HL-60 (cell line): ENCODE measurements around the gene PRR12.

ENCODE experiments used
- DNase-seq, 2 experiments: peaks; one replicate each; pipeline ENCODE4 v3.0.0-alpha.2; 2010 to 2020; ENCODE audit warnings: low read depth in 1 of 2, low spot score in 1 of 2
- H3K27ac ChIP-seq: fragments of 250-450 bp; sonication (Bioruptor Pico); replicated peaks from 2 replicates; pipeline ENCODE4 v1.5.1; 2020; ENCODE audit warnings: mild to moderate bottlenecking, moderate library complexity
- H3K27me3 ChIP-seq: fragments of 250-450 bp; sonication (Bioruptor Pico); 2 replicates; pipeline ENCODE4 v1.5.1; 2021; ENCODE audit warnings: mild to moderate bottlenecking, moderate library complexity; ENCODE audit not compliant: insufficient read depth, poor library complexity, severe bottlenecking
- H3K4me3 ChIP-seq: replicated peaks from 2 replicates; pipeline ENCODE4 v1.5.1; 2011; ENCODE audit warnings: mild to moderate bottlenecking, control low read depth, low read length; ENCODE audit not compliant: insufficient read depth
- CTCF ChIP-seq: IDR thresholded peaks from one replicate; pipeline ENCODE4 v1.5.1; 2011; ENCODE audit warnings: low read length, control low read depth, inconsistent platforms; ENCODE audit not compliant: insufficient read depth
- GABPA ChIP-seq: IDR thresholded peaks from 2 replicates; pipeline ENCODE4 v1.6.1; 2012; ENCODE audit warnings: low read depth
- POLR2AphosphoS5 ChIP-seq: IDR thresholded peaks from 2 replicates; pipeline ENCODE4 v1.6.1; 2012; ENCODE audit warnings: low read depth
- REST ChIP-seq: IDR thresholded peaks from 2 replicates; pipeline ENCODE4 v1.6.1; 2012; ENCODE audit warnings: low read depth; ENCODE audit not compliant: insufficient replicate concordance
- SPI1 ChIP-seq: IDR thresholded peaks from 2 replicates; pipeline ENCODE4 v1.6.1; 2012; ENCODE audit warnings: low read depth, mild to moderate bottlenecking, borderline replicate concordance

PRR12 gene

GRCh38 chr19:49558591-49558990 is 32.4 kb upstream of the PRR12 start:
- H3K4me3 ChIP-seq, result no peak overlapping the region
- H3K27me3 ChIP-seq, result no peaks in the 10 kb centered on the region
- TF ChIP-seq REST, result no peak
- DNase-seq, result no peak
- H3K27ac ChIP-seq, result no peak overlapping the region

- no peaks in the 10 kb centered on the region for H3K27me3 ChIP-seq
- H3K27ac ChIP-seq, result no peak overlapping the region
- TF ChIP-seq POLR2AphosphoS5 (no peak), GABPA (no peak), SPI1 (no peak), REST (no peak), CTCF (no peak)
- no peak for DNase-seq
- no peak overlapping the region for H3K4me3 ChIP-seq
These were observed 31.5 kb upstream of the PRR12 start for GRCh38 chr19:49559443-49559842.

DNA sequence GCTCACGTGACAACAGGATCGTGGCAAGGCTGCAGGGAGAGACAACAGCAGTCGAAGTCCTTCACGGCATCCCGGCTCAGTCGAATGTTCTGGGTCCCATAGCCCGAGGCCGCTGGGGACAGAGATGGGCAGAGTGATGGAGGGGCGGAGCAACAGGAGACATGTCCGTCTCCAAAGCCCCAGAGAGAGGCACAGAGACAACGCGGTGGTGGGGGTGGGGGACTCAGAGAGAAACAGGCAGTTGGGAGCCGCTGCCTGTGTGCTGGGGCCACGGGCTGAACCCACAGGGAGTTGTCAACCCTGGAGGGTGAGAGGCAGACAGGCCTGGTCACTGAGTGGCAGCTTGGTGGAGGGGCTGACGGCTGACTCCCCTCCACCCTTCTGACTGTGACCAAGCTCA is 31.1 kb upstream of the PRR12 start:
- no peak for DNase-seq
- Histone ChIP-seq H3K27ac (no peak overlapping the region), H3K27me3 (no peaks in the 10 kb centered on the region), H3K4me3 (no peak overlapping the region)
- TF ChIP-seq REST, result no peak
- no peak for TF ChIP-seq GABPA
- no peak for TF ChIP-seq CTCF
- TF ChIP-seq SPI1, result no peak
- no peak for TF ChIP-seq POLR2AphosphoS5
